SK-N-MC (cell line): Measurements from ENCODE around the gene CALN1.

Experiments
- DNase-seq: peaks from one replicate; pipeline ENCODE4 v3.0.0-alpha.2; 2011; ENCODE audit warnings: low read depth, low spot score
- H3K27ac ChIP-seq: fragments of 200-600 bp; sonication (generic); 2 replicates; pipeline ENCODE4 v1.5.1; 2016; ENCODE audit warnings: mixed run types
- H3K36me3 ChIP-seq: fragments of 200-600 bp; sonication (generic); 2 replicates; pipeline ENCODE4 v1.6.1; 2017; ENCODE audit warnings: antibody characterized with exemption, low read length, mixed read lengths; ENCODE audit not compliant: insufficient read depth
- H3K4me3 ChIP-seq: fragments of 200-600 bp; sonication (generic); 2 replicates; pipeline ENCODE4 v1.5.1; 2016
- H3K9ac ChIP-seq: fragments of 200-600 bp; sonication (generic); 2 replicates; pipeline ENCODE4 v1.8.0; 2017; ENCODE audit warnings: mixed run types, mixed read lengths; ENCODE audit not compliant: insufficient read length
- H3K9me3 ChIP-seq: fragments of 200-600 bp; sonication (generic); 2 replicates; pipeline ENCODE4 v1.6.1; 2017; ENCODE audit warnings: low read depth, mild to moderate bottlenecking, antibody characterized with exemption, low read length, moderate library complexity, mixed read lengths
- EZH2 ChIP-seq: fragments of 200-600 bp; sonication (generic); IDR thresholded peaks from one replicate; pipeline ENCODE4 v1.6.1; 2017; ENCODE audit warnings: antibody characterized with exemption
- FOXP2 ChIP-seq: optimal IDR thresholded peaks from 2 replicates; pipeline ENCODE3; 2011; ENCODE audit warnings: mild to moderate bottlenecking, moderate library complexity; ENCODE audit not compliant: insufficient read depth; ENCODE audit errors: extremely low read length, control extremely low read depth
- POLR2AphosphoS5 ChIP-seq: IDR thresholded peaks from 2 replicates; pipeline ENCODE4 v1.6.1; 2012; ENCODE audit warnings: mild to moderate bottlenecking, low read depth, low read length, borderline replicate concordance

CALN1 gene

GRCh38 chr7:72057231-72057630, 354.9 kb downstream of the CALN1 start:
- H3K27ac ChIP-seq: no peak overlapping the region
- H3K9ac ChIP-seq: no peak overlapping the region
- H3K9me3 ChIP-seq: no peaks in the 10 kb centered on the region
- no peaks in the 10 kb centered on the region for H3K36me3 ChIP-seq
- no peak for TF ChIP-seq POLR2AphosphoS5
- no peak for TF ChIP-seq EZH2
- TF ChIP-seq FOXP2: no peak
- H3K4me3 ChIP-seq: no peak overlapping the region
- no peak for DNase-seq

GRCh38 chr7:72055426-72055825, 356.7 kb downstream of the CALN1 start:
- Histone ChIP-seq H3K4me3 (no peak overlapping the region), H3K9ac (no peak overlapping the region), H3K9me3 (no peaks in the 10 kb centered on the region), H3K27ac (peak overlapping the region; percentile 61), H3K36me3 (no peaks in the 10 kb centered on the region)
- no peak for TF ChIP-seq POLR2AphosphoS5
- TF ChIP-seq EZH2: no peak
- no peak for TF ChIP-seq FOXP2
- DNase-seq: peak; percentile 56

DNA sequence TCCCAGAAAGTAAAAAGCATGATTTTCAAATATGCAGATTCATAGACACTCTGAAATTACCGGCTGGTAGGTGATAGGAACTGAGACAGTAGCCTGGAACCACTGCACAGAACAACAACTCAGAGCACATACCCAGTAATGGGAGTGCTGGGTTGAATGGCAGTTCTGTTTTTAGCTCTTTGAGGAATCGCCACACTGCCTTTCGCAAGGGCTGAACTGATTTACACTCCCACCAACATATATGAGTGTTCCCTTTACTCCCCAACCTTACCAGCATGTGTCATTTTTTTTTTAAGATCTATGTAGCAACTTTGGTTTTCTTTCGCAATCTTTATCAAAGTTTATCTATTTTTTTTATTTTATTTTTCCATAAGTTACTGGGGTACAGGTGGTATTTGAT, 358.8 kb downstream of the CALN1 start:
- Histone ChIP-seq H3K27ac (no peak overlapping the region), H3K9me3 (no peaks in the 10 kb centered on the region), H3K36me3 (no peaks in the 10 kb centered on the region), H3K9ac (no peak overlapping the region), H3K4me3 (no peak overlapping the region)
- TF ChIP-seq POLR2AphosphoS5 (no peak), EZH2 (no peak), FOXP2 (no peak)
- DNase-seq: no peak

GRCh38 chr7:72048420-72048819, 363.7 kb downstream of the CALN1 start:
- no peak overlapping the region for H3K27ac ChIP-seq
- no peak for DNase-seq
- no peak overlapping the region for H3K9ac ChIP-seq
- H3K36me3 ChIP-seq: no peaks in the 10 kb centered on the region
- H3K9me3 ChIP-seq: no peaks in the 10 kb centered on the region
- no peak overlapping the region for H3K4me3 ChIP-seq
- TF ChIP-seq FOXP2 (no peak), POLR2AphosphoS5 (no peak), EZH2 (no peak)

DNA sequence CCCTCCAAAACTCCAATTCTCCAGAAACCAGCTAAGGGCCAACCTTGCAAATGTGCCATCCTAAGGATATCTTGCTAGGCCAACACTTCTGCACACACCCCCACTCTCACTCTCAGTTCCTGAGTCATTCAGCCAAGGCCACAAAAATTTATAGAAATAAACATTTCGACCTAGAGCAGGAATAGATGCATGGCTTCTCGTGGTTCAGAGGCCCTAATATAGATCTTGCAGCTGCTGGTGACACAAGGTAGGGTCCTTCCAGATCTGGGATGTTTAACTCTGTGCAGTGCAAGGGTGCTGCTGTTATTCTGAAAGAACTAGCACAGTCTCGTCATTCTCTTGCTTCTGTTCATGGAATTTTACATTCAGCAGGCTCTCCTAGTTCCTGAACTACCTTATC, 369.3 kb downstream of the CALN1 start:
- no peak overlapping the region for H3K27ac ChIP-seq
- H3K36me3 ChIP-seq: no peaks in the 10 kb centered on the region
- TF ChIP-seq FOXP2: no peak
- TF ChIP-seq EZH2: no peak
- TF ChIP-seq POLR2AphosphoS5: no peak
- H3K9me3 ChIP-seq: no peaks in the 10 kb centered on the region
- H3K4me3 ChIP-seq: no peak overlapping the region
- H3K9ac ChIP-seq: no peak overlapping the region
- no peak for DNase-seq

DNA sequence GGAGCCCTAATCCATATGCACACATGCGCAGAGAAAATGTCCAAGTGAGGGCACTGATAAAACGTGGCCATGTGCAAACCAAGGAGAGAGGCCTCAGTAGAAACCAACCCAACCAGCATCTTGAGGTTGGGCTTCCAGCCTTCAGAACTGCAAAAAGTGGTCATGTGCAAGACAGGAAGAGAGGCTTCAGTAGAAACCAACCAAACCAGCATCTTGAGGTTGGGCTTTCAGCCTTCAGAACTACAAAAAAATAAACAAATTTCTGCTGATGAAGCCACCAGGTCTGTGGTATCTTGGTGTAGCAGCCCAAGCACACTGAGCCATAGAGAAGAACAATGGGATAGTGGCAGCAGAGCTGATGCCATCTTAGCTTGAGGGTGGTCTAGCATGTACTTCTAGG, 371.5 kb downstream of the CALN1 start:
- TF ChIP-seq EZH2 (no peak), POLR2AphosphoS5 (no peak), FOXP2 (no peak)
- H3K36me3 ChIP-seq: no peaks in the 10 kb centered on the region
- DNase-seq: no peak
- H3K4me3 ChIP-seq: no peak overlapping the region
- no peak overlapping the region for H3K27ac ChIP-seq
- H3K9me3 ChIP-seq: no peaks in the 10 kb centered on the region
- H3K9ac ChIP-seq: no peak overlapping the region

GRCh38 chr7:72039460-72039859, 372.7 kb downstream of the CALN1 start:
- no peak overlapping the region for H3K4me3 ChIP-seq
- no peak for TF ChIP-seq POLR2AphosphoS5
- TF ChIP-seq FOXP2: no peak
- no peak for TF ChIP-seq EZH2
- H3K9me3 ChIP-seq: no peaks in the 10 kb centered on the region
- no peaks in the 10 kb centered on the region for H3K36me3 ChIP-seq
- no peak overlapping the region for H3K9ac ChIP-seq
- DNase-seq: no peak
- no peak overlapping the region for H3K27ac ChIP-seq

DNA sequence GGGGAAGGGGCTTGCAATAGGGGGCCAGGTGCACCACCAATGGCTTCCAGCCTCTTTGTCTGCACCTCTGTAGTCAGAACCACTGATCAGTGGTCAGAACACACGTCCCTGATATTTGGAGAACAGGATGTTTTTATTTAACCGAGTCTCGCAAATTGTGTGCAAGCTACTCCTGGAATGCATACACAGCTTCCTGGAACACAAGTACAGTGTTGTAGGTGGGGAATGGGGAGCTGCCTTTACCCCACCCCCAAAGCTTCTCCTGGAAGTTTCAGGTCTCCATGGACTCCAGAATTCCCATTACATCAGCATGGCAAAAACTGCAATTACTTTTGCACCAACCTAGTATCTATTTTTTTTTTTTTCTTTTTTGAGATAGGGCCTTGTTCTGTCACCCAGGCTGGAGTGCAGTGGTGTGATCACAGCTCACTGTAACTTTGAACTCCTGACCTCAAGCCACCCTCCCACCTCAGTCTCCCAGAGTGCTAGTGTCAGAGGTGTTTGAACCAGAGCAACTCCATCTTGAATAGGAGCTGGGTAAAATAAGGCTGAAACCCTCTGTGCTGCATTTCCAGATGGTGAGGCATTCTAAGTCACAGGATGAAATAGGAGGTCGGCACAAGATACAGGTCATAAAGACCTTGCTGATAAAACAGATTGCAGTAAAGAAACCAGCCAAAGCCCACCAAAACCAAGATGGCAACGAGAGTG, 374.0 kb downstream of the CALN1 start:
- no peaks in the 10 kb centered on the region for H3K9me3 ChIP-seq
- TF ChIP-seq EZH2 (no peak), POLR2AphosphoS5 (no peak), FOXP2 (no peak)
- no peak for DNase-seq
- no peak overlapping the region for H3K4me3 ChIP-seq
- H3K27ac ChIP-seq: no peak overlapping the region
- no peaks in the 10 kb centered on the region for H3K36me3 ChIP-seq
- H3K9ac ChIP-seq: no peak overlapping the region

- no peak overlapping the region for H3K9ac ChIP-seq
- no peak overlapping the region for H3K4me3 ChIP-seq
- no peak overlapping the region for H3K27ac ChIP-seq
- no peak for TF ChIP-seq POLR2AphosphoS5
- no peak for TF ChIP-seq FOXP2
- no peak for TF ChIP-seq EZH2
- H3K36me3 ChIP-seq: no peaks in the 10 kb centered on the region
- DNase-seq: no peak
- no peaks in the 10 kb centered on the region for H3K9me3 ChIP-seq
Measured at GRCh38 chr7:72037516-72037915, 374.6 kb downstream of the CALN1 start.
